Measurements from ENCODE around the gene PLIN3. TPM values are rescaled to one million over a fixed set of nuclear protein-coding genes. Genes with fewer than 3 reads are reported as not detected.

Gene PLIN3
- total RNA-seq, 1 donor from 2014 or later, result 6.8 TPM

GRCh38 chr19:4909156-4909896, 41.9 kb upstream of the PLIN3 start, which contains the start of gene UHRF1:
Gene UHRF1 (plus strand): TSS chr19:4909501. CDS start chr19:4910886, 1,385 bp downstream.
- Mint-ChIP-seq H3K9me3 (ENCODE audit: unreplicated experiment) (peaks cover 4% of the 10 kb centered on the region), H3K27ac (ENCODE audit: unreplicated experiment) (peak within 1 kb of the TSS; percentile 43), H3K4me3 (ENCODE audit: unreplicated experiment) (peak within 1 kb of the TSS; percentile 86), H3K4me1 (ENCODE audit: low read depth, unreplicated experiment) (peaks cover 17% of the 10 kb centered on the region), H3K36me3 (ENCODE audit: unreplicated experiment) (no peaks in the 10 kb centered on the region), H3K27me3 (ENCODE audit: unreplicated experiment) (peaks cover 6% of the 10 kb centered on the region)
- no peak for DNase-seq
- no peak for TF ChIP-seq CTCF (IDR thresholded peaks at IDR 0.05; ENCODE audit: partially characterized antibody, unreplicated experiment)

- no peak for TF ChIP-seq CTCF (IDR thresholded peaks at IDR 0.05; ENCODE audit: partially characterized antibody, unreplicated experiment)
- DNase-seq, result peak; percentile 22
- H3K27ac Mint-ChIP-seq (ENCODE audit: unreplicated experiment), result peak overlapping the region; percentile 43
- peak overlapping the region; percentile 68 for H3K4me3 Mint-ChIP-seq (ENCODE audit: unreplicated experiment)
- H3K9me3 Mint-ChIP-seq (ENCODE audit: unreplicated experiment), result peaks cover 4% of the 10 kb centered on the region
- no peaks in the 10 kb centered on the region for H3K36me3 Mint-ChIP-seq (ENCODE audit: unreplicated experiment)
- H3K27me3 Mint-ChIP-seq (ENCODE audit: unreplicated experiment), result peaks cover 6% of the 10 kb centered on the region
- H3K4me1 Mint-ChIP-seq (ENCODE audit: low read depth, unreplicated experiment), result peaks cover 15% of the 10 kb centered on the region
These were observed 41.3 kb upstream of the PLIN3 start for GRCh38 chr19:4908781-4909155.

- Mint-ChIP-seq H3K4me1 (ENCODE audit: low read depth, unreplicated experiment) (peaks cover 15% of the 10 kb centered on the region), H3K9me3 (ENCODE audit: unreplicated experiment) (peaks cover 4% of the 10 kb centered on the region)
These were observed 40.9 kb upstream of the PLIN3 start for GRCh38 chr19:4908360-4908759.

GRCh38 chr19:4906963-4907362, 39.5 kb upstream of the PLIN3 start:
- Mint-ChIP-seq H3K27me3 (ENCODE audit: unreplicated experiment) (peaks cover 6% of the 10 kb centered on the region), H3K9me3 (ENCODE audit: unreplicated experiment) (peaks cover 4% of the 10 kb centered on the region), H3K4me3 (ENCODE audit: unreplicated experiment) (no peak overlapping the region), H3K27ac (ENCODE audit: unreplicated experiment) (no peak overlapping the region), H3K4me1 (ENCODE audit: low read depth, unreplicated experiment) (peaks cover 12% of the 10 kb centered on the region), H3K36me3 (ENCODE audit: unreplicated experiment) (no peaks in the 10 kb centered on the region)
- no peak for TF ChIP-seq CTCF (IDR thresholded peaks at IDR 0.05; ENCODE audit: partially characterized antibody, unreplicated experiment)
- no peak for DNase-seq

More at GRCh38 chr19:4908360-4908759, 40.9 kb upstream of the PLIN3 start:
- H3K27ac Mint-ChIP-seq (ENCODE audit: unreplicated experiment), result peak overlapping the region; percentile 43
- TF ChIP-seq CTCF (IDR thresholded peaks at IDR 0.05; ENCODE audit: partially characterized antibody, unreplicated experiment), result no peak
- H3K4me3 Mint-ChIP-seq (ENCODE audit: unreplicated experiment), result peak overlapping the region; percentile 68
- no peaks in the 10 kb centered on the region for H3K36me3 Mint-ChIP-seq (ENCODE audit: unreplicated experiment)
- DNase-seq, result no peak
- H3K27me3 Mint-ChIP-seq (ENCODE audit: unreplicated experiment), result peaks cover 6% of the 10 kb centered on the region

GRCh38 chr19:4904481-4904880, 37.0 kb upstream of the PLIN3 start:
- no peak for TF ChIP-seq CTCF (IDR thresholded peaks at IDR 0.05; ENCODE audit: partially characterized antibody, unreplicated experiment)
- Mint-ChIP-seq H3K4me1 (ENCODE audit: low read depth, unreplicated experiment) (peaks cover 4% of the 10 kb centered on the region), H3K36me3 (ENCODE audit: unreplicated experiment) (no peaks in the 10 kb centered on the region), H3K4me3 (ENCODE audit: unreplicated experiment) (no peak overlapping the region), H3K9me3 (ENCODE audit: unreplicated experiment) (peaks cover 4% of the 10 kb centered on the region), H3K27ac (ENCODE audit: unreplicated experiment) (no peak overlapping the region), H3K27me3 (ENCODE audit: unreplicated experiment) (peaks cover 6% of the 10 kb centered on the region)
- DNase-seq, result no peak

Measured in glutamatergic neuron (in vitro differentiated cells).